HL-60 (cell line): ENCODE results near the gene HPCAL4.

Experiments used
- DNase-seq, 2 experiments: peaks; one replicate each; pipeline ENCODE4 v3.0.0-alpha.2; 2010 to 2020; ENCODE audit warnings: low read depth in 1 of 2, low spot score in 1 of 2
- H3K27ac ChIP-seq: fragments of 250-450 bp; sonication (Bioruptor Pico); replicated peaks from 2 replicates; pipeline ENCODE4 v1.5.1; 2020; ENCODE audit warnings: mild to moderate bottlenecking, moderate library complexity
- H3K27me3 ChIP-seq: fragments of 250-450 bp; sonication (Bioruptor Pico); 2 replicates; pipeline ENCODE4 v1.5.1; 2021; ENCODE audit warnings: mild to moderate bottlenecking, moderate library complexity; ENCODE audit not compliant: insufficient read depth, poor library complexity, severe bottlenecking
- H3K4me3 ChIP-seq: replicated peaks from 2 replicates; pipeline ENCODE4 v1.5.1; 2011; ENCODE audit warnings: mild to moderate bottlenecking, control low read depth, low read length; ENCODE audit not compliant: insufficient read depth
- CTCF ChIP-seq: IDR thresholded peaks from one replicate; pipeline ENCODE4 v1.5.1; 2011; ENCODE audit warnings: low read length, control low read depth, inconsistent platforms; ENCODE audit not compliant: insufficient read depth
- GABPA ChIP-seq: IDR thresholded peaks from 2 replicates; pipeline ENCODE4 v1.6.1; 2012; ENCODE audit warnings: low read depth
- POLR2AphosphoS5 ChIP-seq: IDR thresholded peaks from 2 replicates; pipeline ENCODE4 v1.6.1; 2012; ENCODE audit warnings: low read depth
- SPI1 ChIP-seq: IDR thresholded peaks from 2 replicates; pipeline ENCODE4 v1.6.1; 2012; ENCODE audit warnings: low read depth, mild to moderate bottlenecking, borderline replicate concordance
- TF ChIP-seq, protein P1 (sequence below): IDR thresholded peaks from 2 replicates; pipeline ENCODE4 v1.6.1; 2012; ENCODE audit warnings: low read depth; ENCODE audit not compliant: insufficient replicate concordance

The HPCAL4 gene

GRCh38 chr1:39646232-39647081, 44.8 kb downstream of the HPCAL4 start:
- no peak overlapping the region for H3K27ac ChIP-seq
- no peak for TF ChIP-seq POLR2AphosphoS5
- TF ChIP-seq, protein P1, sequence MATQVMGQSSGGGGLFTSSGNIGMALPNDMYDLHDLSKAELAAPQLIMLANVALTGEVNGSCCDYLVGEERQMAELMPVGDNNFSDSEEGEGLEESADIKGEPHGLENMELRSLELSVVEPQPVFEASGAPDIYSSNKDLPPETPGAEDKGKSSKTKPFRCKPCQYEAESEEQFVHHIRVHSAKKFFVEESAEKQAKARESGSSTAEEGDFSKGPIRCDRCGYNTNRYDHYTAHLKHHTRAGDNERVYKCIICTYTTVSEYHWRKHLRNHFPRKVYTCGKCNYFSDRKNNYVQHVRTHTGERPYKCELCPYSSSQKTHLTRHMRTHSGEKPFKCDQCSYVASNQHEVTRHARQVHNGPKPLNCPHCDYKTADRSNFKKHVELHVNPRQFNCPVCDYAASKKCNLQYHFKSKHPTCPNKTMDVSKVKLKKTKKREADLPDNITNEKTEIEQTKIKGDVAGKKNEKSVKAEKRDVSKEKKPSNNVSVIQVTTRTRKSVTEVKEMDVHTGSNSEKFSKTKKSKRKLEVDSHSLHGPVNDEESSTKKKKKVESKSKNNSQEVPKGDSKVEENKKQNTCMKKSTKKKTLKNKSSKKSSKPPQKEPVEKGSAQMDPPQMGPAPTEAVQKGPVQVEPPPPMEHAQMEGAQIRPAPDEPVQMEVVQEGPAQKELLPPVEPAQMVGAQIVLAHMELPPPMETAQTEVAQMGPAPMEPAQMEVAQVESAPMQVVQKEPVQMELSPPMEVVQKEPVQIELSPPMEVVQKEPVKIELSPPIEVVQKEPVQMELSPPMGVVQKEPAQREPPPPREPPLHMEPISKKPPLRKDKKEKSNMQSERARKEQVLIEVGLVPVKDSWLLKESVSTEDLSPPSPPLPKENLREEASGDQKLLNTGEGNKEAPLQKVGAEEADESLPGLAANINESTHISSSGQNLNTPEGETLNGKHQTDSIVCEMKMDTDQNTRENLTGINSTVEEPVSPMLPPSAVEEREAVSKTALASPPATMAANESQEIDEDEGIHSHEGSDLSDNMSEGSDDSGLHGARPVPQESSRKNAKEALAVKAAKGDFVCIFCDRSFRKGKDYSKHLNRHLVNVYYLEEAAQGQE = no peak
- TF ChIP-seq SPI1 = no peak
- TF ChIP-seq CTCF = no peak
- no peak for TF ChIP-seq GABPA
- no peak overlapping the region for H3K4me3 ChIP-seq
- no peaks in the 10 kb centered on the region for H3K27me3 ChIP-seq
- DNase-seq = no peak

- Histone ChIP-seq H3K27ac (no peak overlapping the region), H3K4me3 (no peak overlapping the region), H3K27me3 (peaks cover 2% of the 10 kb centered on the region)
- no peak for TF ChIP-seq SPI1
- DNase-seq = no peak
Observed at GRCh38 chr1:39645411-39646043, 45.7 kb downstream of the HPCAL4 start.

- peak in 1 of 2 experiments; percentile 33 for DNase-seq
- no peak overlapping the region for H3K4me3 ChIP-seq
- H3K27me3 ChIP-seq = peaks cover 12% of the 10 kb centered on the region
- H3K27ac ChIP-seq = no peak overlapping the region
- TF ChIP-seq POLR2AphosphoS5 = no peak
- no peak for TF ChIP-seq GABPA
- TF ChIP-seq SPI1 = peak; percentile 69; the same call in 1 of the 2 replicates
- TF ChIP-seq CTCF = no peak
- TF ChIP-seq, protein P1 = no peak
Observed at GRCh38 chr1:39643705-39644104, 47.5 kb downstream of the HPCAL4 start.

DNA sequence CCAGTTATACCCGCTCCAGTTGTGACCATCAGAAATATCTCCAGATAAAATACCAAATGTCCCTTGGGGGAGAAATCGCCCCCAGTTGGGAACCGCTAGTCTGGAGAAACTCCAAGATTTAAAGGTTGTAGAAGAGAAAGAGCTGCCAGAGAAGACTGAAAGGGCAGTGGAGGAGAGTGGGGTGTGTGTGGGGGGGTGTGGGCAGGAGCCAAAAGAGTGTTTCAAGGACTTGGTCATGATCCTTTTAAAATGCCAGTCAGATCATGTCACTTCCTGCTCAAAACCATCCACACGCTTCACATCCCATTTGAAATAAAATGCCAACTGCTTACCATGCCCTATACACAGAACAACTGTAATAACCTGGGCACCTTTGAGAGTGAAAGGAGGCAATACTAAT, 48.4 kb downstream of the HPCAL4 start:
- Histone ChIP-seq H3K27ac (no peak overlapping the region), H3K27me3 (peaks cover 21% of the 10 kb centered on the region), H3K4me3 (no peak overlapping the region)
- DNase-seq = no peak
- no peak for TF ChIP-seq SPI1
- TF ChIP-seq CTCF = no peak
- no peak for TF ChIP-seq GABPA
- TF ChIP-seq POLR2AphosphoS5 = no peak
- TF ChIP-seq, protein P1 = no peak
